ENCODE data around the gene CACNA2D3.

The CACNA2D3 gene

GRCh38 chr3:54781728-54782127 is 659.4 kb downstream of the CACNA2D3 start:
- TF ChIP-seq, protein P1, sequence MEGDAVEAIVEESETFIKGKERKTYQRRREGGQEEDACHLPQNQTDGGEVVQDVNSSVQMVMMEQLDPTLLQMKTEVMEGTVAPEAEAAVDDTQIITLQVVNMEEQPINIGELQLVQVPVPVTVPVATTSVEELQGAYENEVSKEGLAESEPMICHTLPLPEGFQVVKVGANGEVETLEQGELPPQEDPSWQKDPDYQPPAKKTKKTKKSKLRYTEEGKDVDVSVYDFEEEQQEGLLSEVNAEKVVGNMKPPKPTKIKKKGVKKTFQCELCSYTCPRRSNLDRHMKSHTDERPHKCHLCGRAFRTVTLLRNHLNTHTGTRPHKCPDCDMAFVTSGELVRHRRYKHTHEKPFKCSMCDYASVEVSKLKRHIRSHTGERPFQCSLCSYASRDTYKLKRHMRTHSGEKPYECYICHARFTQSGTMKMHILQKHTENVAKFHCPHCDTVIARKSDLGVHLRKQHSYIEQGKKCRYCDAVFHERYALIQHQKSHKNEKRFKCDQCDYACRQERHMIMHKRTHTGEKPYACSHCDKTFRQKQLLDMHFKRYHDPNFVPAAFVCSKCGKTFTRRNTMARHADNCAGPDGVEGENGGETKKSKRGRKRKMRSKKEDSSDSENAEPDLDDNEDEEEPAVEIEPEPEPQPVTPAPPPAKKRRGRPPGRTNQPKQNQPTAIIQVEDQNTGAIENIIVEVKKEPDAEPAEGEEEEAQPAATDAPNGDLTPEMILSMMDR (IDR thresholded peaks at IDR 0.05): no peak
- TF ChIP-seq ZFX (IDR thresholded peaks at IDR 0.05; ENCODE audit: borderline replicate concordance): no peak
- no peak overlapping the region for H3K27ac ChIP-seq

DNA sequence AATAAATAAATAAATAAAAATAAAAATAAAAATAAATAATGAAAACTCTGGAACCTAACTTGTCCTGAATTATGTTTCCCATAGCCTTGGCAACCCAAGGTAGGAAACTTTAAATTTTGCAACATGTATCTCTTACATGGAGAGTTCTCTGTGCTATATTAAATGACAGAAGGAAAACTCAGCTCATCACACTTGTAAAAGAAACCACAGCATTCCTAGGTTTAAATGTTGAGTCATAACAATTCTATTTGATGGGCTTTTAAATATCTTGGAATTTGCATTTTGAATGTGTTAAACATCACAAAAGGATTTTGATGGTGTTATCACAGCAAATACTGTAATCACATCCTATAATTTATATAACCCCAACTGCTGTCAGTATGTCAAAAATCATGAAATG is 661.3 kb downstream of the CACNA2D3 start:
- no peak for TF ChIP-seq ZFX (IDR thresholded peaks at IDR 0.05; ENCODE audit: borderline replicate concordance)
- TF ChIP-seq, protein P1 (IDR thresholded peaks at IDR 0.05): no peak
- H3K27ac ChIP-seq: no peak overlapping the region

GRCh38 chr3:54784021-54784420 is 661.7 kb downstream of the CACNA2D3 start:
- TF ChIP-seq ZFX (IDR thresholded peaks at IDR 0.05; ENCODE audit: borderline replicate concordance): no peak
- TF ChIP-seq, protein P1 (IDR thresholded peaks at IDR 0.05): no peak
- no peak overlapping the region for H3K27ac ChIP-seq

DNA sequence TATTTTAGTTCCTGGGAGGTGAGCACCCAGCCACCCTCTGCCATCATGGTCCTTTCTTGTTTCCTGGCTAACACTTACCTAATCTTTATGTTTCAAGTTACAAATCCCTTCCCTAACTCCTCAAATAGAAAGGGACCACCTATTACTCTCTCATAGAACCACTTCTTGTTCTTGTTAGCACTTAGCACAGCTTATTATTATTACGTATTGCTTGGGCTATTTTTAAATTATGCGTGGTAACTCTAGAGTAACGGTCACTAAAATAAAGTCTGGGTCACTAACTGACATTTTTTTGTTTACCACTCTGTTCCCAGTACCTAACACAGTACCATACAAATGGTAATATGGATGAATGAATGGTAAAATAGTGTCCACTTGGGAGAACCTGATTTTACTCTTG is 663.6 kb downstream of the CACNA2D3 start:
- TF ChIP-seq, protein P1 (IDR thresholded peaks at IDR 0.05): no peak
- TF ChIP-seq ZFX (IDR thresholded peaks at IDR 0.05; ENCODE audit: borderline replicate concordance): no peak
- no peak overlapping the region for H3K27ac ChIP-seq

GRCh38 chr3:54790051-54790450 is 667.7 kb downstream of the CACNA2D3 start:
- no peak overlapping the region for H3K27ac ChIP-seq
- TF ChIP-seq, protein P1 (IDR thresholded peaks at IDR 0.05): no peak
- no peak for TF ChIP-seq ZFX (IDR thresholded peaks at IDR 0.05; ENCODE audit: borderline replicate concordance)

DNA sequence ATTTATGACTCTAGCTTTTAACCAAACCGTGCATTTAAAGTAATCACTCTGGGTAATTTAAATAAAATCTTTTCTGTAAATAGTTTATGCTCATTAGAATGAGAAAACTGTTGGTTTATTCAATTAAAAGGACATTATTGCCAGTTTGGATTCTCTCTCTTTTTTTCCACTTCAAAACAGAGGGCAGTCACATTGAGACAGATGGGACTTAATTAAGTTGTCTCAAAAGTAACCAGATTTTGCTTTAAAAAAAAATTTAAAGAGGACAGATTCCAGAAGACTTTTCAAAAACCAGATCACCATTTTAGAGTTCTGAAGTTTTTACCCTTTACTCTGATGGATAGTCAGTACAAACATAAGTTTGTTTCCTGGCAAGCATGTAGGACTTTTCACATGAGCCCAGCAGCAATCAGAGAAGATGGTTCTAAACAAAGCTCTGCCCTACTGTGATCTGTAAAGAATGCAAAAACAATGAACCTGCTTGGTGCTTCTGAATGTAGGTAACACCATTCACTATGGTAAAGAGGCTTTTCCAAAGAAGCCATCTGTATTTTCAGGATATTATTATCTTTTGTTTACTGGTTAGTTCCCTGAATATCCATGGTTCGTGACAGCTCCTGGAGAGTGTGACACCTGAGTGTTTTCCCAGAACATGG is 669.3 kb downstream of the CACNA2D3 start:
- TF ChIP-seq, protein P1 (IDR thresholded peaks at IDR 0.05): no peak
- no peak for TF ChIP-seq ZFX (IDR thresholded peaks at IDR 0.05; ENCODE audit: borderline replicate concordance)
- no peak overlapping the region for H3K27ac ChIP-seq

DNA sequence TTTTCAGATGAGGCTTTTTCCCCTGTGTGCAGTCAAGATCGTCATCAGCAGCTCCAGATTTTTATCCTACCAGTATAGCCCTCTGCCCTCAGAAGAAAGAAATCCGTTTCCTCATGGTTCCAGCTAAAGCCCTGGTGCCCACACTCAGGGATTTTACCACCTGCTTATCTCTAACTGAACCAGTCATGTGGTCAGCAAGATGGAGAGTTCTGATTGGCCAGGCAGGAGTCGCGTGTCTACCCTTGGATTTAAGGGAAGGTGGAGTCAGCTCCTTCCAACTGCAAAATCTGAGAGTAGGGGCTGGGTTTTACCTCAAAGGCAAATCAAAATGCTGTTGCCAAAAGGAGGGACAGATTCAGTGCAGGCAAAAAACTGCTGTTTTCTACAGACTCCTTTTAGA is 670.2 kb downstream of the CACNA2D3 start:
- TF ChIP-seq, protein P1 (IDR thresholded peaks at IDR 0.05): no peak
- TF ChIP-seq ZFX (IDR thresholded peaks at IDR 0.05; ENCODE audit: borderline replicate concordance): no peak
- no peak overlapping the region for H3K27ac ChIP-seq
